Measurements from ENCODE around the gene LGALS13.

LGALS13 gene

DNA sequence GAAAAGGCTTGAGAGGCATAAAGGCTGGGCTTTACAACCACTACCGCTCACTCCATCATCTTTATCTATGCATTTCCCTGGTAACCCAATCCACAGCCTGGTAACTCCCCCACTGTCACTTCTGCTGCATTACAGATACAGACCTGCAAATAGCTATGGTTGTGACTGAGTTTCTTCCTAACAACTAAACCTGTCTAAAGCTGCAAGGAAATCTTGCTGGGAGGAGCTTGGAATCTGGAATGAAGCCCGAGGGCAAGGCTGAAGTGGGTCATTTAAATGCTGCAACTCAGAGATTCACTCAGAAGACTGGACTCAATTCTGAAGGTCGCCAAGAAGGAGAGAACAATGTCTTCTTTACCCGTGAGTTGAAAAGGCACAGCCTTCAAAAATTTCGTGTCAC, at the start of gene LGALS13:
Gene LGALS13, plus strand, starts transcription at position 301 of the 400 bp plus-strand sequence. Its CDS starts 45 bp downstream, at position 346.
- Histone ChIP-seq H3K9ac (ENCODE audit: low read length in 5 of 5) (no peak within 1 kb of the TSS), H3K36me3 (ENCODE audit: control insufficient read depth in 5 of 5, insufficient read depth in 5 of 5, low read length in 5 of 5) (no peaks in the 10 kb centered on the region), H3K27me3 (ENCODE audit: control insufficient read depth in 5 of 5, insufficient read depth in 4 of 5, low read length in 5 of 5) (peaks cover 0 to 15% (median 3%) of the 10 kb centered on the region in 5 donors), H3K4me1 (ENCODE audit: control insufficient read depth in 5 of 5, insufficient read depth in 5 of 5, low read length in 5 of 5) (no peaks in the 10 kb centered on the region), H3K27ac (ENCODE audit: low read depth, low read length) (no peak within 1 kb of the TSS), H3K4me3 (ENCODE audit: low read depth in 1 of 5, low read length in 5 of 5) (no peak within 1 kb of the TSS), H3K9me3 (ENCODE audit: control insufficient read depth in 5 of 5, low read length in 5 of 5) (no peaks in the 10 kb centered on the region)

DNA sequence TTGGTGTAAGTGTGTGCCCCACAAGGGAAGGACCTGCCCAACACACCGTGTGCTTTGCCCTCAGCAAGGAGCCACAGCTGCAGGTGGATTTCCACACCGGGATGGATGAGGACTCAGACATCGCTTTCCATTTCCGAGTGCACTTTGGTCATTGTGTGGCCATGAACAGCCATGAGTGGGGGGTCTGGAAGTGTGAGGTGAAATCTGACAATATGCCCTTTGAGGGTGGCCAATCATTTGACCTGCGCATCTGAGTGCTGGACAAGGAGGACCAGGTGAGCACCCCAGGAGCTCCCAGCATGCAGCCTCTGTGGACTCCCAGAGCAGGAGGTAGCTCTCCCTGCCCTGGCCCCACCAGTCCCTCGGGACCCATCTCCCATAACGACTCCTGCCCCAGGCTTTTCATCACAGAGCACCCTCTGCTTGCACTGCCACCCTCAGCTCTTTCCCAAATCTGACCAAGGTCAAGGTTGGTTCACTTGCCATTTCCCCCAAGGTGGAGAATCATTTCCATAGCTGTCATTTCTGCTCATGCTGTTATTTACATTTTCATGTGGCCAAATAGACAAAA, 49.2 kb upstream of the LGALS13 start:
- no peak overlapping the region for H3K27ac ChIP-seq (ENCODE audit: low read depth, low read length)
- no peaks in the 10 kb centered on the region for H3K36me3 ChIP-seq (ENCODE audit: control insufficient read depth in 5 of 5, insufficient read depth in 5 of 5, low read length in 5 of 5)
- peaks cover 0 to 20% (median 2%) of the 10 kb centered on the region in 5 donors for H3K4me1 ChIP-seq (ENCODE audit: control insufficient read depth in 5 of 5, insufficient read depth in 5 of 5, low read length in 5 of 5)
- H3K4me3 ChIP-seq (ENCODE audit: low read depth in 1 of 5, low read length in 5 of 5): no peak overlapping the region
- H3K9me3 ChIP-seq (ENCODE audit: control insufficient read depth in 5 of 5, low read length in 5 of 5): no peaks in the 10 kb centered on the region
- peaks cover 0 to 6% (median 2%) of the 10 kb centered on the region in 5 donors for H3K27me3 ChIP-seq (ENCODE audit: control insufficient read depth in 5 of 5, insufficient read depth in 4 of 5, low read length in 5 of 5)
- no peak overlapping the region for H3K9ac ChIP-seq (ENCODE audit: low read length in 5 of 5)

DNA sequence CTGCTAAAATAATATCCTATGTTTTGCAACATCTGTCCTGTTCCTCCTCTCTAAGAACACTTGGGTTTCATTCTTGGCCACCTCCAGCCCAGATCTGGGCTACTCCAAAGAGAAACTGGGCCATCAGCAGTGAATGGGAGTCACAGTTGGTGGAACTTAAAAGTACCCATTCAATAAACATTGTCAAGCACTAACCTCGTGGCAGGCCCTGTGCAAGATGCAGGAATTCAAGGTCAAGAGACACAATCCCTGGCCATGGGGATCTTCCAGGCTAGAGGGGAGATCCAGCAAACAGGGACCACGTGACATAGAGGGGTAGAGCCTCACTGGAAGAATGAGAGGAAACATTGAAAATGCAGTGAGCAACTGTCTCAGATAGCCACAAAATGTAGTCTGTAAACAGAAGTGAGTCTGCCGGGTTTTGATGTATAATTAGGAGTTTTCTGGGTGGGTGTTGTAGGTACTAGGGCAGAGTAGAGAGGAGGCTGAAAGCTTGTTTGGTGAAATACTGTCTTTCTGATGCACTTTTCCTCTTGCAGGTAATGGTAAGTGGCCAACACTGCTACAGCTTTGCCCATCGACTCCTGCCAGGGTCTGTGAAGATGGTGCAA, 47.5 kb upstream of the LGALS13 start:
- H3K27ac ChIP-seq (ENCODE audit: low read depth, low read length): no peak overlapping the region
- H3K9ac ChIP-seq (ENCODE audit: low read length in 5 of 5): no peak overlapping the region
- peaks cover 0 to 6% (median 2%) of the 10 kb centered on the region in 5 donors for H3K27me3 ChIP-seq (ENCODE audit: control insufficient read depth in 5 of 5, insufficient read depth in 4 of 5, low read length in 5 of 5)
- no peaks in the 10 kb centered on the region for H3K36me3 ChIP-seq (ENCODE audit: control insufficient read depth in 5 of 5, insufficient read depth in 5 of 5, low read length in 5 of 5)
- no peak overlapping the region for H3K4me3 ChIP-seq (ENCODE audit: low read depth in 1 of 5, low read length in 5 of 5)
- H3K9me3 ChIP-seq (ENCODE audit: control insufficient read depth in 5 of 5, low read length in 5 of 5): no peaks in the 10 kb centered on the region
- H3K4me1 ChIP-seq (ENCODE audit: control insufficient read depth in 5 of 5, insufficient read depth in 5 of 5, low read length in 5 of 5): peaks cover 0 to 32% (median 3%) of the 10 kb centered on the region in 5 donors

GRCh38 chr19:39555883-39556282, 46.4 kb upstream of the LGALS13 start:
- Histone ChIP-seq H3K36me3 (ENCODE audit: control insufficient read depth in 5 of 5, insufficient read depth in 5 of 5, low read length in 5 of 5) (no peaks in the 10 kb centered on the region), H3K27ac (ENCODE audit: low read depth, low read length) (no peak overlapping the region), H3K27me3 (ENCODE audit: control insufficient read depth in 5 of 5, insufficient read depth in 4 of 5, low read length in 5 of 5) (peaks cover 0 to 6% (median 2%) of the 10 kb centered on the region in 5 donors), H3K4me3 (ENCODE audit: low read depth in 1 of 5, low read length in 5 of 5) (no peak overlapping the region), H3K4me1 (ENCODE audit: control insufficient read depth in 5 of 5, insufficient read depth in 5 of 5, low read length in 5 of 5) (peaks cover 0 to 32% (median 3%) of the 10 kb centered on the region in 5 donors), H3K9ac (ENCODE audit: low read length in 5 of 5) (no peak overlapping the region), H3K9me3 (ENCODE audit: control insufficient read depth in 5 of 5, low read length in 5 of 5) (no peaks in the 10 kb centered on the region)

GRCh38 chr19:39557811-39558623, 44.3 kb upstream of the LGALS13 start:
- H3K27ac ChIP-seq (ENCODE audit: low read depth, low read length): no peak overlapping the region
- H3K27me3 ChIP-seq (ENCODE audit: control insufficient read depth in 5 of 5, insufficient read depth in 4 of 5, low read length in 5 of 5): peaks cover 0 to 4% (median 2%) of the 10 kb centered on the region in 5 donors
- H3K36me3 ChIP-seq (ENCODE audit: control insufficient read depth in 5 of 5, insufficient read depth in 5 of 5, low read length in 5 of 5): no peaks in the 10 kb centered on the region
- H3K4me3 ChIP-seq (ENCODE audit: low read depth in 1 of 5, low read length in 5 of 5): no peak overlapping the region
- peaks cover 0 to 20% (median 3%) of the 10 kb centered on the region in 5 donors for H3K4me1 ChIP-seq (ENCODE audit: control insufficient read depth in 5 of 5, insufficient read depth in 5 of 5, low read length in 5 of 5)
- no peaks in the 10 kb centered on the region for H3K9me3 ChIP-seq (ENCODE audit: control insufficient read depth in 5 of 5, low read length in 5 of 5)
- H3K9ac ChIP-seq (ENCODE audit: low read length in 5 of 5): no peak overlapping the region

GRCh38 chr19:39558624-39559117, 43.7 kb upstream of the LGALS13 start:
- Histone ChIP-seq H3K9me3 (ENCODE audit: control insufficient read depth in 5 of 5, low read length in 5 of 5) (no peaks in the 10 kb centered on the region), H3K36me3 (ENCODE audit: control insufficient read depth in 5 of 5, insufficient read depth in 5 of 5, low read length in 5 of 5) (no peaks in the 10 kb centered on the region), H3K27me3 (ENCODE audit: control insufficient read depth in 5 of 5, insufficient read depth in 4 of 5, low read length in 5 of 5) (peaks cover 0 to 2% (median 0%) of the 10 kb centered on the region in 5 donors), H3K9ac (ENCODE audit: low read length in 5 of 5) (no peak overlapping the region), H3K4me3 (ENCODE audit: low read depth in 1 of 5, low read length in 5 of 5) (no peak overlapping the region), H3K27ac (ENCODE audit: low read depth, low read length) (no peak overlapping the region), H3K4me1 (ENCODE audit: control insufficient read depth in 5 of 5, insufficient read depth in 5 of 5, low read length in 5 of 5) (peaks cover 0 to 20% (median 3%) of the 10 kb centered on the region in 5 donors)

- H3K4me3 ChIP-seq (ENCODE audit: low read depth in 1 of 5, low read length in 5 of 5): no peak overlapping the region
- H3K4me1 ChIP-seq (ENCODE audit: control insufficient read depth in 5 of 5, insufficient read depth in 5 of 5, low read length in 5 of 5): peaks cover 0 to 11% (median 0%) of the 10 kb centered on the region in 5 donors
These were observed 38.9 kb upstream of the LGALS13 start for GRCh38 chr19:39563408-39563807.

DNA sequence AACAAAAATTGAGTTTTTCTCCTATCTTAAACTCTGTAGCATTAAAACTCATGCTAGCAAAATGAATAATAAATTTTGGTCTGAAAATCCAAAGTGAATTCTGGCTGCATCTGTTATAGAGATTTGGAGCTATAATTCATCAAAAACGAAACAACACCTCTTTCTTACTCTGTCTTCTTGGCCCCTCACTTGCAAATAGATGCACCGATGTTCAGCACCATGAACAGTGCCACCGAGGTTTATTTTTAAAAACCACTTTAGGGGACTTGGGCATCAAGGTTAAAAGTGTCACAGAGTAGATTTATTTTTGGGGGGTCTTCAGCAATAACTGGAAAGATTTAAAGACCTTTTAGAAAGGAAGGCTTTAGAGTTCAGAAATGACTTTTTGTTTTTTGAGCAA, 36.3 kb upstream of the LGALS13 start:
- Histone ChIP-seq H3K27ac (ENCODE audit: low read depth, low read length) (no peak overlapping the region), H3K4me1 (ENCODE audit: control insufficient read depth in 5 of 5, insufficient read depth in 5 of 5, low read length in 5 of 5) (no peaks in the 10 kb centered on the region), H3K9me3 (ENCODE audit: control insufficient read depth in 5 of 5, low read length in 5 of 5) (no peaks in the 10 kb centered on the region), H3K36me3 (ENCODE audit: control insufficient read depth in 5 of 5, insufficient read depth in 5 of 5, low read length in 5 of 5) (no peaks in the 10 kb centered on the region), H3K4me3 (ENCODE audit: low read depth in 1 of 5, low read length in 5 of 5) (no peak overlapping the region), H3K27me3 (ENCODE audit: control insufficient read depth in 5 of 5, insufficient read depth in 4 of 5, low read length in 5 of 5) (peaks cover 0 to 3% (median 3%) of the 10 kb centered on the region in 5 donors), H3K9ac (ENCODE audit: low read length in 5 of 5) (no peak overlapping the region)

More at GRCh38 chr19:39563408-39563807, 38.9 kb upstream of the LGALS13 start:
- Histone ChIP-seq H3K27me3 (ENCODE audit: control insufficient read depth in 5 of 5, insufficient read depth in 4 of 5, low read length in 5 of 5) (peaks cover 0 to 3% (median 3%) of the 10 kb centered on the region in 5 donors), H3K9me3 (ENCODE audit: control insufficient read depth in 5 of 5, low read length in 5 of 5) (no peaks in the 10 kb centered on the region), H3K9ac (ENCODE audit: low read length in 5 of 5) (no peak overlapping the region), H3K36me3 (ENCODE audit: control insufficient read depth in 5 of 5, insufficient read depth in 5 of 5, low read length in 5 of 5) (no peaks in the 10 kb centered on the region), H3K27ac (ENCODE audit: low read depth, low read length) (no peak overlapping the region)

DNA sequence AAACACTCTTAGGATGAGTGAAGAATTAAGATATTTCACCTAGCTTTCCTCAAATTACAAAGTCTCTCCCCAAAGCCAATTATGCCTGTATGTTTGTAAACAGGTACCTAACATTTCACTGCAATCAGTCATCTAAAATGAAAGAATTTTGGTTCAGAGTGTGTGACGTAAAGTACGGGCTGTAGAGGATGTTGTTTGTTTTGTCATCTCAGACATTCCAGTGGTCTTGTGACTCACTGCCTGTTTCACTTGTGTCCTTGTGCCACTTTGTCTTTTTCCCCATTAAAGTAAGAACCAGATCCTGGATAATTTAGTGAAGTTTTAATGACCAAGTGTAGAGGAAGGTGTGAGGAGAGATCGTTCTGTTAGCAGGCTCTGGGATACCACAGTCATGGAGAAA, 33.7 kb upstream of the LGALS13 start:
- H3K27me3 ChIP-seq (ENCODE audit: control insufficient read depth in 5 of 5, insufficient read depth in 4 of 5, low read length in 5 of 5): peaks cover 0 to 3% (median 3%) of the 10 kb centered on the region in 5 donors
- no peak overlapping the region for H3K9ac ChIP-seq (ENCODE audit: low read length in 5 of 5)

More for the DNA sequence above, 33.7 kb upstream of the LGALS13 start:
- H3K4me3 ChIP-seq (ENCODE audit: low read depth in 1 of 5, low read length in 5 of 5): no peak overlapping the region
- H3K4me1 ChIP-seq (ENCODE audit: control insufficient read depth in 5 of 5, insufficient read depth in 5 of 5, low read length in 5 of 5): no peaks in the 10 kb centered on the region
- peaks cover 0 to 8% (median 4%) of the 10 kb centered on the region in 5 donors for H3K9me3 ChIP-seq (ENCODE audit: control insufficient read depth in 5 of 5, low read length in 5 of 5)
- H3K36me3 ChIP-seq (ENCODE audit: control insufficient read depth in 5 of 5, insufficient read depth in 5 of 5, low read length in 5 of 5): no peaks in the 10 kb centered on the region
- no peak overlapping the region for H3K27ac ChIP-seq (ENCODE audit: low read depth, low read length)
